ENCODE measurements around the gene GABRR3. TPM values are rescaled to one million over a fixed set of nuclear protein-coding genes. Genes with fewer than 3 reads are reported as not detected.

GABRR3 gene
- total RNA-seq, 1 experiment from 2014 or later, result not detected

GRCh38 chr3:97956051-97956450 is 79.1 kb downstream of the GABRR3 start:
- H3K36me3 ChIP-seq (ENCODE audit: insufficient read depth, low read length, poor library complexity, severe bottlenecking), result no peaks in the 10 kb centered on the region
- ChIA-PET CTCF (no interaction called here), POLR2A (ENCODE audit: low non-redundant PET) (interaction anchor here (0.6 kb wide), 1 partner anchor 60 kb away, joined by 3 read pairs; no protein-coding TSS in a partner anchor)
- TF ChIP-seq CTCF (conservative IDR thresholded peaks at IDR 0.05; ENCODE audit: low read depth, low read length) (no peak), EZH2 (IDR thresholded peaks at IDR 0.05; ENCODE audit: borderline replicate concordance, low read depth, low read length, poor library complexity, severe bottlenecking) (no peak)
- H3K9me3 ChIP-seq (ENCODE audit: low read depth, low read length, poor library complexity, severe bottlenecking), result no peaks in the 10 kb centered on the region
- H3K4me1 ChIP-seq (ENCODE audit: insufficient read depth, low read length, poor library complexity, severe bottlenecking), result peaks cover 8% of the 10 kb centered on the region
- intact Hi-C loops (cut with micrococcal nuclease; ENCODE audit: unreplicated experiment), result no loop called here
- H3K27me3 ChIP-seq (replicated peaks; ENCODE audit: insufficient read depth, low read depth, low read length, poor library complexity), result no peaks in the 10 kb centered on the region
- no peak overlapping the region for H3K27ac ChIP-seq (ENCODE audit: low read depth, low read length, poor library complexity, severe bottlenecking)
- DNase-seq (ENCODE audit: low spot score), result no peak
- H3K4me3 ChIP-seq (ENCODE audit: low read depth, low read length, poor library complexity, severe bottlenecking), result no peak overlapping the region
- BruUV-seq (replicated peaks), result no TSS peak

GRCh38 chr3:97954228-97954827 is 80.8 kb downstream of the GABRR3 start:
- Histone ChIP-seq H3K27ac (ENCODE audit: low read depth, low read length, poor library complexity, severe bottlenecking) (no peak overlapping the region), H3K4me1 (ENCODE audit: insufficient read depth, low read length, poor library complexity, severe bottlenecking) (no peaks in the 10 kb centered on the region), H3K4me3 (ENCODE audit: low read depth, low read length, poor library complexity, severe bottlenecking) (no peak overlapping the region), H3K9me3 (ENCODE audit: low read depth, low read length, poor library complexity, severe bottlenecking) (no peaks in the 10 kb centered on the region), H3K36me3 (ENCODE audit: insufficient read depth, low read length, poor library complexity, severe bottlenecking) (peaks cover 4% of the 10 kb centered on the region), H3K27me3 (replicated peaks; ENCODE audit: insufficient read depth, low read depth, low read length, poor library complexity) (no peaks in the 10 kb centered on the region)
- ChIA-PET CTCF (no interaction called here), POLR2A (ENCODE audit: low non-redundant PET) (no interaction called here)
- DNase-seq (ENCODE audit: low spot score), result no peak
- BruUV-seq (replicated peaks), result no TSS peak
- intact Hi-C loops (cut with micrococcal nuclease; ENCODE audit: unreplicated experiment), result no loop called here
- TF ChIP-seq CTCF (conservative IDR thresholded peaks at IDR 0.05; ENCODE audit: low read depth, low read length) (no peak), EZH2 (IDR thresholded peaks at IDR 0.05; ENCODE audit: borderline replicate concordance, low read depth, low read length, poor library complexity, severe bottlenecking) (no peak)

- no peak for DNase-seq (ENCODE audit: low spot score)
- Histone ChIP-seq H3K36me3 (ENCODE audit: insufficient read depth, low read length, poor library complexity, severe bottlenecking) (peaks cover 10% of the 10 kb centered on the region), H3K27me3 (replicated peaks; ENCODE audit: insufficient read depth, low read depth, low read length, poor library complexity) (no peaks in the 10 kb centered on the region), H3K4me3 (ENCODE audit: low read depth, low read length, poor library complexity, severe bottlenecking) (no peak overlapping the region), H3K4me1 (ENCODE audit: insufficient read depth, low read length, poor library complexity, severe bottlenecking) (no peaks in the 10 kb centered on the region), H3K27ac (ENCODE audit: low read depth, low read length, poor library complexity, severe bottlenecking) (no peak overlapping the region), H3K9me3 (ENCODE audit: low read depth, low read length, poor library complexity, severe bottlenecking) (no peaks in the 10 kb centered on the region)
- ChIA-PET CTCF (no interaction called here), POLR2A (ENCODE audit: low non-redundant PET) (no interaction called here)
- TF ChIP-seq CTCF (conservative IDR thresholded peaks at IDR 0.05; ENCODE audit: low read depth, low read length), result no peak
- TF ChIP-seq EZH2 (IDR thresholded peaks at IDR 0.05; ENCODE audit: borderline replicate concordance, low read depth, low read length, poor library complexity, severe bottlenecking), result no peak
- no TSS peak for BruUV-seq (replicated peaks)
- intact Hi-C loops (cut with micrococcal nuclease; ENCODE audit: unreplicated experiment), result no loop called here
Measured at GRCh38 chr3:97952872-97953271, 82.2 kb downstream of the GABRR3 start.
